ENCODE data around the gene LRPAP1. TPM values are rescaled to one million over a fixed set of nuclear protein-coding genes. Genes with fewer than 3 reads are reported as not detected.

Gene LRPAP1
- total and polyA plus RNA-seq, 2 experiments from 2014 or later, result 191 to 299 TPM

DNA sequence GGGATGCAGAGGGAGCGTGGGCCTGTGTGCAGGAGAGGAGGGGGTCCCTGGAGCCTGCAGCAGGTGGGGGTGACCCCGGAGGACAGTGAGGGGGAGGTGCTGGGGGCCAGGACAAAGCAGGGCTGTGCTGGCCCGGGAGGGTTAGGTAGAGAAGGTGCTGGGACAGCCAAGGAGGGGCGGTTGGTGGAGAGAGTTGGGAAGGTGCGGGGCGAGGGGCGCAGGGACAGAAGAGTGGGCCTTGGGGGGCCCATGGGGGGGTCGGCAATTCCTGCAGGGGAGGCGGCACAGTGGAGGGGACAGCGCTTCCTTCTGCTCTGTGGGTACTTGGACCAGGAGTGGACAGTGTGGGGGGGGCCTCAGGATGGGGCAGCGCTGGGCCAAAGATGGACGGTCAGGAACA, 32.5 kb downstream of the LRPAP1 start:
- H2AFZ ChIP-seq, result no peak overlapping the region
- TF ChIP-seq EZH2 (IDR thresholded peaks at IDR 0.05; ENCODE audit: borderline replicate concordance) (no peak), EZH2phosphoT487 (IDR thresholded peaks at IDR 0.05; ENCODE audit: low read depth, severe bottlenecking, unreplicated experiment) (no peak)
- peaks cover 19% of the 10 kb centered on the region for H4K20me1 ChIP-seq (ENCODE audit: insufficient read depth, poor library complexity, severe bottlenecking)
- peaks cover 2% of the 10 kb centered on the region for H3K4me1 ChIP-seq (ENCODE audit: insufficient read depth)
- no peaks in the 10 kb centered on the region for H3K9me3 ChIP-seq (ENCODE audit: low read depth)
- H3K36me3 ChIP-seq (replicated peaks; ENCODE audit: insufficient read depth, low read depth), result no peaks in the 10 kb centered on the region
- WGBS (ENCODE audit: low lambda C conversion rate, missing lambda C conversion rate), result 100% methylated on average over 7 of the region's 12 CpGs
- H3K9me2 ChIP-seq (replicated peaks; ENCODE audit: insufficient read depth), result no peaks in the 10 kb centered on the region
- H3K79me2 ChIP-seq, result peaks cover 3% of the 10 kb centered on the region
- H3K4me3 ChIP-seq, result no peak overlapping the region
- DNase-seq (ENCODE audit: low spot score), result no peak
- no peak overlapping the region for H3K4me2 ChIP-seq
- no peaks in the 10 kb centered on the region for H3K27me3 ChIP-seq
- no peak overlapping the region for H3K27ac ChIP-seq

GRCh38 chr4:3498901-3499510, 33.2 kb downstream of the LRPAP1 start:
- Histone ChIP-seq H3K9me2 (replicated peaks; ENCODE audit: insufficient read depth) (no peaks in the 10 kb centered on the region), H4K20me1 (ENCODE audit: insufficient read depth, poor library complexity, severe bottlenecking) (peaks cover 14% of the 10 kb centered on the region), H3K4me1 (ENCODE audit: insufficient read depth) (peaks cover 9% of the 10 kb centered on the region), H3K27ac (no peak overlapping the region), H2AFZ (no peak overlapping the region), H3K79me2 (no peaks in the 10 kb centered on the region), H3K36me3 (replicated peaks; ENCODE audit: insufficient read depth, low read depth) (no peaks in the 10 kb centered on the region), H3K9me3 (ENCODE audit: low read depth) (no peaks in the 10 kb centered on the region), H3K4me3 (no peak overlapping the region), H3K4me2 (no peak overlapping the region), H3K27me3 (no peaks in the 10 kb centered on the region)
- WGBS (ENCODE audit: low lambda C conversion rate, missing lambda C conversion rate), result 91% methylated on average over 20 of the region's 20 CpGs
- TF ChIP-seq, protein P1, sequence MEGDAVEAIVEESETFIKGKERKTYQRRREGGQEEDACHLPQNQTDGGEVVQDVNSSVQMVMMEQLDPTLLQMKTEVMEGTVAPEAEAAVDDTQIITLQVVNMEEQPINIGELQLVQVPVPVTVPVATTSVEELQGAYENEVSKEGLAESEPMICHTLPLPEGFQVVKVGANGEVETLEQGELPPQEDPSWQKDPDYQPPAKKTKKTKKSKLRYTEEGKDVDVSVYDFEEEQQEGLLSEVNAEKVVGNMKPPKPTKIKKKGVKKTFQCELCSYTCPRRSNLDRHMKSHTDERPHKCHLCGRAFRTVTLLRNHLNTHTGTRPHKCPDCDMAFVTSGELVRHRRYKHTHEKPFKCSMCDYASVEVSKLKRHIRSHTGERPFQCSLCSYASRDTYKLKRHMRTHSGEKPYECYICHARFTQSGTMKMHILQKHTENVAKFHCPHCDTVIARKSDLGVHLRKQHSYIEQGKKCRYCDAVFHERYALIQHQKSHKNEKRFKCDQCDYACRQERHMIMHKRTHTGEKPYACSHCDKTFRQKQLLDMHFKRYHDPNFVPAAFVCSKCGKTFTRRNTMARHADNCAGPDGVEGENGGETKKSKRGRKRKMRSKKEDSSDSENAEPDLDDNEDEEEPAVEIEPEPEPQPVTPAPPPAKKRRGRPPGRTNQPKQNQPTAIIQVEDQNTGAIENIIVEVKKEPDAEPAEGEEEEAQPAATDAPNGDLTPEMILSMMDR (IDR thresholded peaks at IDR 0.05; ENCODE audit: poor library complexity), result no peak
- TF ChIP-seq EZH2phosphoT487 (IDR thresholded peaks at IDR 0.05; ENCODE audit: low read depth, severe bottlenecking, unreplicated experiment), result no peak
- no peak for TF ChIP-seq EZH2 (IDR thresholded peaks at IDR 0.05; ENCODE audit: borderline replicate concordance)
- DNase-seq (ENCODE audit: low spot score), result no peak

DNA sequence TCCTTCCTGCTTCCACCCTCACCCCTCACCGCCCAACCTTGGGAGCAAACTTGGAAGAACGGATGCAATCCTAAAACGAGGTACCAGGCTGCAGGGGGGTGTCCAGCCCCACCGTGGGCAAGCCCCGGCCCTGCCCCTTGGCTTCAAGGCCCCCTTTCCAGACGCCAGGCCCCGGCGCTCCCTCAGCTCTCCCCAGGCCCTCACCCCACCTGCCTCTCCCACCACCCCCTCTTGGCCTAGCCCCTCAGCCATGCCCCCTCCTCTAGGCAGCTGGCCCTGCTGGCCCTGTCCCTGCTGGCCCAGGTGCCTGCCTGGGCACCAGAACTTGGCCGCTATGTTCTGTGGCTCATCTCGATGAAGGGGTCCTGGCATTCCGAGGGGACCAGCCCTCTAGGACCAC, 33.8 kb downstream of the LRPAP1 start:
- no peak for DNase-seq (ENCODE audit: low spot score)
- Histone ChIP-seq H4K20me1 (ENCODE audit: insufficient read depth, poor library complexity, severe bottlenecking) (peaks cover 8% of the 10 kb centered on the region), H3K79me2 (no peaks in the 10 kb centered on the region), H3K27ac (no peak overlapping the region), H3K27me3 (no peaks in the 10 kb centered on the region), H3K36me3 (replicated peaks; ENCODE audit: insufficient read depth, low read depth) (no peaks in the 10 kb centered on the region), H3K4me1 (ENCODE audit: insufficient read depth) (peaks cover 10% of the 10 kb centered on the region), H3K9me3 (ENCODE audit: low read depth) (no peaks in the 10 kb centered on the region), H3K9me2 (replicated peaks; ENCODE audit: insufficient read depth) (no peaks in the 10 kb centered on the region), H3K4me2 (no peak overlapping the region), H2AFZ (no peak overlapping the region), H3K4me3 (no peak overlapping the region)
- WGBS (ENCODE audit: low lambda C conversion rate, missing lambda C conversion rate), result 99% methylated on average over 10 of the region's 11 CpGs
- TF ChIP-seq EZH2 (IDR thresholded peaks at IDR 0.05; ENCODE audit: borderline replicate concordance), result no peak
- TF ChIP-seq, protein P1 (IDR thresholded peaks at IDR 0.05; ENCODE audit: poor library complexity), result no peak
- no peak for TF ChIP-seq EZH2phosphoT487 (IDR thresholded peaks at IDR 0.05; ENCODE audit: low read depth, severe bottlenecking, unreplicated experiment)

DNA sequence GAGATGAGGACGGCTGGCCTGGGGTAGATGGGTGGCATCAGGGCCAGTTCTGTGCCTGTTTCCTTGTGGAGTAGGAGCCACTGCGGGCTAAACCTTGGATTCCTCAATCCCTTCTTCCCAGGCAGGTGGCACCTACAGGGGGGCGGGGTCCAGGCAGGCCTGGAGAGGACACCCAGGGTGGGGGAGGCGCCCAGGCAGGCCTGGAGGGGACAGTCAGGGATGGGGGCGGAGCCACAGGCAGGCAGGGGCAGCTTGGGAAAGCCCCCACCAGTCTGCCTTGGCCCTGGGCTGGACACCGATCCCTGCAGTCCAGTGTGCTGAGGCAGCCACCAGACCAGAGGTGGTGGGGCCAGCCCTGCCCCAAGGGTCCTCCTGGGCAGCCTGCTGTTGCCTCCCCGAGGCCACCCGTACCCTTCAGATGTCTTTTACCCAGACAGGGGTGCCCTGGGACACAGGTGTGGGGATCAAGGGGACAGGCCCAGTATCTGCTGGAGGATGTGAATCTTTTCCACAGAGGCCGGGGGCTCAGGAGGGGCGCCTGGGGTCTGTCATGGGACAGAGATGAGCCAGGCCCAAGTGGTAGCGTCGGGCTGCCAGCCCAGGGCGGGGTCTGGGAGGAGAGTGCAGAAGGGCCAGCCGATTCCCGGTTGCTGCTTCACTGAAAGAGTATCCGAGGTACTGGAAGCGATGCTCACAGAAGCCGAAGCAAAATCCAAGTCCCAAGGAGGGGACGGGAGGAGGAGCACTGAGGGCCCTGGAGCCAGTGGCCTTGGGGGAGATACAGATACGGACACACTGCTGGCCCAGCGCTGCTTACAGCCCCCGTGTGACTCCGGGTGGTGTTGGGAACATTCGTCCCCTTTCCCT, 34.5 kb downstream of the LRPAP1 start:
- Histone ChIP-seq H3K9me2 (replicated peaks; ENCODE audit: insufficient read depth) (no peaks in the 10 kb centered on the region), H4K20me1 (ENCODE audit: insufficient read depth, poor library complexity, severe bottlenecking) (peaks cover 8% of the 10 kb centered on the region), H3K9me3 (ENCODE audit: low read depth) (no peaks in the 10 kb centered on the region), H3K27me3 (peaks cover 3% of the 10 kb centered on the region), H3K4me2 (no peak overlapping the region), H3K4me1 (ENCODE audit: insufficient read depth) (peaks cover 10% of the 10 kb centered on the region), H3K36me3 (replicated peaks; ENCODE audit: insufficient read depth, low read depth) (no peaks in the 10 kb centered on the region), H3K4me3 (no peak overlapping the region), H3K27ac (no peak overlapping the region), H2AFZ (no peak overlapping the region), H3K79me2 (no peaks in the 10 kb centered on the region)
- no peak for DNase-seq (ENCODE audit: low spot score)
- 92% methylated on average over 21 of the region's 24 CpGs for WGBS (ENCODE audit: low lambda C conversion rate, missing lambda C conversion rate)
- TF ChIP-seq EZH2 (IDR thresholded peaks at IDR 0.05; ENCODE audit: borderline replicate concordance) (no peak), EZH2phosphoT487 (IDR thresholded peaks at IDR 0.05; ENCODE audit: low read depth, severe bottlenecking, unreplicated experiment) (no peak)
- TF ChIP-seq, protein P1 (IDR thresholded peaks at IDR 0.05; ENCODE audit: poor library complexity), result no peak
